ENCODE results near the gene FAM181B.

DNA sequence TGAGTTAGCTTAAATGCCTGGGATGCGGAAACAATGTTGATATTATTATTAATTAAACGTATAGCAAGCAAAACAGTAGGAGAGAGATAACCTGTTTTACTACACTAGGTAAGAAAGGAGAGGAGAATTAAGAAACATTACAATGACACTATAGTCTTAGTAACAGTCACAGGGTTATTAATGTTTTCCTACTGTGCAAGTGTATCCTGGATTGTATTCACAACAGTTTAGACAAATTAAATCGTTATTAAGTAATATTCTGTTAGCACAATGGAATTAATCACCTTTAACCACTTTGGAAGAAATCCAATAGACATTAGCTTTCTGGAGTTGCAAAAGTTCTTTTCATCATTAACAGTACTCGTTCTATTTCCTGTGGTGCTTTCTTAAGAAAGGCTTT lies 3.4 kb downstream of the FAM181B start:
- TF ChIP-seq CTCF (IDR thresholded peaks at IDR 0.05) (no peak), EZH2 (IDR thresholded peaks at IDR 0.05; ENCODE audit: borderline replicate concordance, insufficient read depth, low read depth, low read length, poor library complexity, severe bottlenecking) (no peak)

Data from B cell (primary cell).